ENCODE measurements around the gene CUX1.

DNA sequence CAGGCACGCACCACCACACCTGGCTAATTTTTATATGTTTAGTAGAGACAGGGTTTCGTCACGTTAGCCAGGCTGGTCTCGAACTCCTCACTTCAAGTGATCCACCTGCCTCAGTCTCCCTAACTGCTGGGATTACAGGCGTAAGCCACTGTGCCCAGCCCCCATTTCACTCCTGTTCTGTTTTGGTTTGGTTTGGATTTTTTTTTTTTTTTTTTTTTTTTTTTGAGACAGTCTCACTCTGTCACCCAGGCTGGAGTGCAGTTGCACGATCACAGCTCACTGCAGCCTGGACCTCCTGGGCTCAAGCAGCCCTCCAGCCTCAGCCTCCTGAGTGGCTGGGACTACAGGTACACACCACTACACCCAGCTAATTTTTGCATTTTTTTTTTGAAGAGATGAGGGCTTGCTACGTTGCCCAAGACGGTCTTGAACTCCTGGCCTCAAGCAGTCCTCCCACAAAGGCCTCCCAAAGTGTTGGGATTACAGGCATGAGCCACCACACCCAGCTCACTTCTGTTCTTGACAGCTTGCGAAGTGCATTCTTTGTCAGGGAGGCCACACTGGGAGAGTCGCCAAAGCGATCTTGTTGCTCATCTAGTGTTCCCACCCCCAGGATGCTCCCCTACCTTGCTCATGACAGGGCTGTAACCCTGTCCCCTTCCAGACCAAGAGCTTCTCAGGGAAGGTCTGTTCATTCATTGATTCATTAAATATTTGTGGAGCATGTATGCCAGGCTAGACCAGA is 229.1 kb downstream of the CUX1 start:
- TF ChIP-seq YY1 (IDR thresholded peaks at IDR 0.05; ENCODE audit: insufficient read depth, insufficient read length) (no peak), SUZ12 (IDR thresholded peaks at IDR 0.05; ENCODE audit: extremely low read depth, insufficient read depth, insufficient read length) (no peak)

Data from NT2/D1 (cell line).